ENCODE measurements around the gene TMEM17. TPM values are rescaled to one million over a fixed set of nuclear protein-coding genes. Genes with fewer than 3 reads are reported as not detected.

Gene TMEM17
- total and polyA plus RNA-seq, 2 donors (not counting 3 experiments of a cell fraction or from before 2014, with no cell fraction given), result 0.91 to 2.0 TPM

DNA sequence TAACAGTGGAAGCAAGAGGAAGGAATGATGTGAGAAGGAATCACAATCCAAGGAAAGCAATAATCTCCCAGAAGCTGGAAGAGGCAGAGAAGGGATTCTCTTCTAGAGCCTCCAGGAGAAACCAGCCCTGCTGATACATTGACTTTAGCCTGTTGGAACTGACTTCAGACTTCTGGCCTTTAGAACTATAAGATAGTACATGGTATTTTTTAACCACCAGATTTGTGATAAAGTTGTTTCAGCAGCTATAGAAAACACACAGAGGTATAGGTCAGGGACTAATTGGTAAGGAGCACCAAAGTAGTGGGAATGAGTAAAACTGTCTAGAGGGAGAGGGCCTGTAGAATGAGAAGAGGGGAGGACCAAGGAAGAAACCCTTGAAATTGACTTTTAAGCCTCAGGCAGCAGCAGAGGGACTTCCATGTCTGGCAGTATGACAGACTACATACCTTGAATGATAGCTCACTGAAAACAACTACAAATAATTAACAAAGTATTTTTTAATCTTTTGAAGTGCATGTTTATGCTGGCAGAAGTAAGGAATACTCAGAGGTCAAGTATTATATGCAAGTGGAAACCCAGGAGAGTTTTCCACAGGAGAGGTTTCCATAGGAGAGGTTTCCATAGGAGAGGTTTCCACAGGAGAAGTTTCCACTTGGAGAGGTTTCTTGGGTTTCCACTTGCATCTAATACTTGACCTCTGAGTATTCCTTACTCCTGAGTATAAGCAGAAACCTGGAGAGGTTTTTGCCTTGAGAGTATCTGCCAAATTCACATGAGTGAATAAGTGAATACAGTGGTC, 33.8 kb upstream of the TMEM17 start:
- no peak for FAIRE-seq
- Histone ChIP-seq H3K4me2 (ENCODE audit: insufficient read depth, low read length) (no peak overlapping the region), H2AFZ (ENCODE audit: low read depth, low read length) (no peak overlapping the region), H3K9ac (replicated peaks; ENCODE audit: extremely low read depth, insufficient read depth, low read length) (no peak overlapping the region), H3K27me3 (ENCODE audit: control insufficient read depth in 2 of 2, insufficient read depth in 2 of 2, low read length in 2 of 2) (no peaks in the 10 kb centered on the region), H3K4me1 (ENCODE audit: control insufficient read depth, extremely low read depth, insufficient read depth, low read length) (no peaks in the 10 kb centered on the region), H4K20me1 (replicated peaks; ENCODE audit: control insufficient read depth, extremely low read depth, insufficient read depth, low read length) (no peaks in the 10 kb centered on the region), H3K36me3 (ENCODE audit: control insufficient read depth in 2 of 2, extremely low read depth in 1 of 2, insufficient read depth in 2 of 2, low read length in 2 of 2) (no peaks in the 10 kb centered on the region), H3K9me1 (replicated peaks; ENCODE audit: control insufficient read depth, extremely low read depth, insufficient read depth, low read length) (no peaks in the 10 kb centered on the region), H3K9me3 (replicated peaks; ENCODE audit: control insufficient read depth, insufficient read depth, low read length) (no peaks in the 10 kb centered on the region), H3K4me3 (replicated peaks in 1 of 3; ENCODE audit: insufficient read depth in 1 of 3, low read depth in 1 of 3, low read length in 3 of 3) (no peak overlapping the region), H3K27ac (ENCODE audit: insufficient read depth, low read depth, low read length) (no peak overlapping the region), H3K79me2 (ENCODE audit: control insufficient read depth, insufficient read depth, low read length) (no peaks in the 10 kb centered on the region)
- intact Hi-C loops (cut with micrococcal nuclease) (no loop called here), dilution Hi-C loops (cut with MboI; ENCODE audit: extremely low pct_ligation_motif_present, low sequenced_read_pairs) (no loop called here)
- ChIA-PET CTCF (interaction anchor here (0.8 to 1.2 kb wide), 2 partner anchors 12 to 15 kb away, joined by 3 read pairs; no protein-coding TSS in a partner anchor), POLR2A (no interaction called here)
- TF ChIP-seq POLR2AphosphoS5 (IDR thresholded peaks at IDR 0.05; ENCODE audit: insufficient read depth, low read depth, low read length) (no peak), MYC (IDR thresholded peaks at IDR 0.05; ENCODE audit: low read depth, low read length) (no peak), GATA2 (IDR thresholded peaks at IDR 0.05; ENCODE audit: insufficient read depth, insufficient read length, low read depth, low read length) (no peak), POLR2A (IDR thresholded peaks at IDR 0.05; ENCODE audit: low read depth, low read length) (no peak), FOS (IDR thresholded peaks at IDR 0.05; ENCODE audit: borderline replicate concordance, insufficient read depth, low read length) (no peak), JUN (IDR thresholded peaks at IDR 0.05; ENCODE audit: borderline replicate concordance, insufficient read depth, insufficient read length, low read depth) (no peak)
- TF ChIP-seq, protein P1, sequence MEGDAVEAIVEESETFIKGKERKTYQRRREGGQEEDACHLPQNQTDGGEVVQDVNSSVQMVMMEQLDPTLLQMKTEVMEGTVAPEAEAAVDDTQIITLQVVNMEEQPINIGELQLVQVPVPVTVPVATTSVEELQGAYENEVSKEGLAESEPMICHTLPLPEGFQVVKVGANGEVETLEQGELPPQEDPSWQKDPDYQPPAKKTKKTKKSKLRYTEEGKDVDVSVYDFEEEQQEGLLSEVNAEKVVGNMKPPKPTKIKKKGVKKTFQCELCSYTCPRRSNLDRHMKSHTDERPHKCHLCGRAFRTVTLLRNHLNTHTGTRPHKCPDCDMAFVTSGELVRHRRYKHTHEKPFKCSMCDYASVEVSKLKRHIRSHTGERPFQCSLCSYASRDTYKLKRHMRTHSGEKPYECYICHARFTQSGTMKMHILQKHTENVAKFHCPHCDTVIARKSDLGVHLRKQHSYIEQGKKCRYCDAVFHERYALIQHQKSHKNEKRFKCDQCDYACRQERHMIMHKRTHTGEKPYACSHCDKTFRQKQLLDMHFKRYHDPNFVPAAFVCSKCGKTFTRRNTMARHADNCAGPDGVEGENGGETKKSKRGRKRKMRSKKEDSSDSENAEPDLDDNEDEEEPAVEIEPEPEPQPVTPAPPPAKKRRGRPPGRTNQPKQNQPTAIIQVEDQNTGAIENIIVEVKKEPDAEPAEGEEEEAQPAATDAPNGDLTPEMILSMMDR (IDR thresholded peaks at IDR 0.05; ENCODE audit: extremely low read depth in 1 of 2, insufficient read depth in 1 of 2, low read depth in 1 of 2, low read length in 2 of 2), result no peak
- TF ChIP-seq, protein P2, sequence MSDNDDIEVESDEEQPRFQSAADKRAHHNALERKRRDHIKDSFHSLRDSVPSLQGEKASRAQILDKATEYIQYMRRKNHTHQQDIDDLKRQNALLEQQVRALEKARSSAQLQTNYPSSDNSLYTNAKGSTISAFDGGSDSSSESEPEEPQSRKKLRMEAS (IDR thresholded peaks at IDR 0.05; ENCODE audit: insufficient read depth, insufficient read length), result no peak
- no peak for DNase-seq (ENCODE audit: low read depth, low spot score)
- no TSS peak for BruUV-seq (replicated peaks)
